K562 (cell line): ENCODE data around the gene ELMO1. TPM values are rescaled to one million over a fixed set of nuclear protein-coding genes. Genes with fewer than 3 reads are reported as not detected.

Source experiments
- ATAC-seq: fragments of 200-7000 bp; cut with Tn5 transposase; 3 replicates; pipeline ENCODE4 v1.9.1; 2020; ENCODE audit warnings: moderate library complexity
- BruUV-seq: library from RNA; stranded (reverse); fragments of 400-500 nt; replicated peaks from 2 replicates; lab custom pipeline; 2021; lab: Mats Ljungman, UMichigan
- CTCF ChIA-PET: fragments of 300-600 bp; formaldehyde crosslinking; extraction: SDS; loops from one replicate; lab custom pipeline; 2021; ENCODE audit warnings: low intra/inter-chr PET ratio; lab: Yijun Ruan, JAX
- POLR2A ChIA-PET: fragments of 300-600, 350-650 bp; sonication (Branson Sonifier 250); formaldehyde crosslinking; extraction: SDS; loops from one replicate; lab custom pipeline; 2021; ENCODE audit warnings: antibody characterized with exemption, inconsistent platforms; lab: Yijun Ruan, JAX
- DNase-seq, 4 experiments: peaks; one replicate each; pipeline versions ENCODE4 v3.0.0 to v3.0.0-alpha.2; 2011 to 2018; ENCODE audit warnings: low spot score in 3 of 4, mixed read lengths in 3 of 4; ENCODE audit errors: extremely low read depth in 1 of 4
- FAIRE-seq: peaks from 2 replicates; lab custom pipeline; 2011; peaks lifted over from hg19 to GRCh38; lab: Jason Lieb, UNC
- H2AFZ ChIP-seq: 2 replicates; pipeline ENCODE4 v1.6.0; 2011; ENCODE audit warnings: low read depth, low read length, control low read depth, inconsistent platforms
- H3K27ac ChIP-seq: fragments of 200-600 bp; 3 replicates; pipeline ENCODE4 v1.8.0; 2011; ENCODE audit warnings: low read depth, mild to moderate bottlenecking, control low read depth, inconsistent platforms, low read length, moderate library complexity, mixed read lengths; ENCODE audit errors: extremely low read depth
- H3K27me3 ChIP-seq, 2 experiments: fragments of 300-600 bp in 1 of 2; 2 replicates in 1 of 2; 3 replicates in 1 of 2; pipeline versions ENCODE4 v1.6.0 to v1.8.0; 2011; ENCODE audit warnings: inconsistent platforms in 2 of 2, low read length in 2 of 2, mild to moderate bottlenecking in 1 of 2, mixed read lengths in 1 of 2, moderate library complexity in 1 of 2; ENCODE audit not compliant: control insufficient read depth in 2 of 2, insufficient read depth in 2 of 2
- H3K36me3 ChIP-seq: fragments of 300-600 bp; 3 replicates; pipeline ENCODE4 v1.8.0; 2011; ENCODE audit warnings: mild to moderate bottlenecking, low read length, inconsistent platforms; ENCODE audit not compliant: control insufficient read depth, insufficient read depth
- H3K4me1 ChIP-seq, 2 experiments: fragments of 200-600 bp in 1 of 2; replicated peaks in 1 of 2; 2 replicates in 1 of 2; 3 replicates in 1 of 2; pipeline versions ENCODE4 v1.5.1 to v1.8.0; 2011; ENCODE audit warnings: inconsistent platforms in 2 of 2, low read length in 2 of 2, mild to moderate bottlenecking in 1 of 2, mixed read lengths in 1 of 2, moderate library complexity in 1 of 2; ENCODE audit not compliant: control insufficient read depth in 2 of 2, insufficient read depth in 2 of 2
- H3K4me2 ChIP-seq: 2 replicates; pipeline ENCODE4 v1.6.1; 2011; ENCODE audit warnings: low read length, control low read depth, inconsistent platforms, mixed read lengths; ENCODE audit not compliant: insufficient read depth
- H3K4me3 ChIP-seq: fragments of 200-600 bp; sonication (generic), shearing (Covaris generic); 2 replicates; pipeline ENCODE4 v1.5.1; 2016; ENCODE audit warnings: control low read depth, inconsistent platforms
- H3K79me2 ChIP-seq: fragments of 200-600 bp; 3 replicates; pipeline ENCODE4 v1.8.0; 2011; ENCODE audit warnings: low read length, inconsistent platforms; ENCODE audit not compliant: control insufficient read depth, insufficient read depth
- H3K9ac ChIP-seq, 2 experiments: 2 replicates each; pipeline versions ENCODE4 v1.6.0 to v1.6.1; 2011; ENCODE audit warnings: low read depth in 2 of 2, low read length in 2 of 2, control low read depth in 1 of 2, inconsistent platforms in 1 of 2, mild to moderate bottlenecking in 1 of 2, mixed read lengths in 1 of 2; ENCODE audit not compliant: insufficient read depth in 1 of 2
- H3K9me1 ChIP-seq: one replicate; pipeline ENCODE4 v1.6.0; 2011; ENCODE audit warnings: inconsistent platforms, mild to moderate bottlenecking, low read length, moderate library complexity; ENCODE audit not compliant: control insufficient read depth, insufficient read depth
- H3K9me3 ChIP-seq: replicated peaks from 2 replicates; pipeline ENCODE4 v1.5.1; 2011; ENCODE audit warnings: low read depth, low read length, inconsistent platforms; ENCODE audit not compliant: control insufficient read depth, insufficient read depth
- H4K20me1 ChIP-seq: replicated peaks from 2 replicates; pipeline ENCODE4 v1.6.1; 2011; ENCODE audit warnings: low read length, inconsistent platforms, mixed read lengths; ENCODE audit not compliant: control insufficient read depth, insufficient read depth
- DNMT1 ChIP-seq: fragments of 450-650 bp; IDR thresholded peaks from 2 replicates; pipeline ENCODE4 v1.6.1; 2016; ENCODE audit warnings: antibody characterized with exemption, mild to moderate bottlenecking
- ETV5 ChIP-seq: sonication (generic); formaldehyde crosslinking; IDR thresholded peaks from 2 replicates; pipeline ENCODE4 v1.4.0; 2020; ENCODE audit warnings: low read depth, mild to moderate bottlenecking, missing genetic modification reagents
- HIVEP1 ChIP-seq: fragments of 250-450 bp; sonication (Bioruptor Pico); IDR thresholded peaks from 2 replicates; pipeline ENCODE4 v1.4.0; 2020; ENCODE audit warnings: mild to moderate bottlenecking
- NEUROD1 ChIP-seq: fragments of 150-350 bp; IDR thresholded peaks from 2 replicates; pipeline ENCODE4 v1.6.1; 2014; ENCODE audit warnings: borderline replicate concordance, low read length, low read depth; ENCODE audit not compliant: partially characterized antibody
- PHB ChIP-seq: fragments of 250-450 bp; sonication (Bioruptor Pico); IDR thresholded peaks from 2 replicates; pipeline ENCODE4 v1.5.0; 2021
- SIRT6 ChIP-seq: IDR thresholded peaks from one replicate; pipeline ENCODE4 v1.6.1; 2012; ENCODE audit warnings: low read depth, mild to moderate bottlenecking, control low read depth, inconsistent platforms, low read length, moderate library complexity
- SMAD4 ChIP-seq: fragments of 250-450 bp; sonication (Bioruptor Pico); conservative IDR thresholded peaks from 2 replicates; pipeline ENCODE4 v1.8.0; 2021; ENCODE audit warnings: inconsistent platforms, mild to moderate bottlenecking, moderate library complexity
- SP2 ChIP-seq: IDR thresholded peaks from 2 replicates; pipeline ENCODE4 v1.6.1; 2011; ENCODE audit warnings: mild to moderate bottlenecking, low read depth, low read length, moderate library complexity; ENCODE audit not compliant: poor library complexity, severe bottlenecking; ENCODE audit errors: extremely low read depth
- SRSF9 ChIP-seq: fragments of 200-400 bp; formaldehyde crosslinking; IDR thresholded peaks from 2 replicates; pipeline ENCODE4 v1.6.1; 2017; ENCODE audit warnings: low read depth, low read length, borderline replicate concordance
- TAL1 ChIP-seq: fragments of 450-650 bp; IDR thresholded peaks from 2 replicates; pipeline ENCODE4 v1.6.1; 2016; ENCODE audit warnings: mild to moderate bottlenecking
- ZNF263 ChIP-seq: sonication (generic); formaldehyde crosslinking; IDR thresholded peaks from 2 replicates; pipeline ENCODE4 v1.8.0; 2022; ENCODE audit warnings: mild to moderate bottlenecking, missing genetic modification reagents, borderline replicate concordance
- WGBS: fragments of 100-300 bp; shearing (Covaris generic); methylation state at CpG from one replicate; pipeline ENCODE4 v1.1.6; 2016; ENCODE audit warnings: low coverage, mixed read lengths; ENCODE audit not compliant: insufficient coverage; ENCODE audit errors: missing lambda C conversion rate; 5-methylcytosine and 5-hydroxymethylcytosine counted together
- in situ Hi-C: fragments of 300-500 bp; cut with MboI; formaldehyde crosslinking; loops from 4 replicates; pipeline ENCODE4 v1.15.0; 2018; ENCODE audit warnings: inconsistent platforms, mixed read lengths
- intact Hi-C: fragments of 100-400 bp; cut with micrococcal nuclease; formaldehyde crosslinking; loops from 2 replicates; pipeline ENCODE4 v1.14.2; 2022
- polyA plus RNA-seq, 8 experiments: library from polyadenylated mRNA; depleted of rRNA in 4 of 8; stranded (reverse) in 5 of 8; unstranded in 3 of 8; fragments of >200 nt; fragmentation: Nextera tagmentation in 2 of 8; fragmentation: Illumina TruSeq in 1 of 8; extraction: Ambion mirVana in 2 of 8; extraction: Trizol in 1 of 8; gene quantifications; 2 replicates each; pipeline versions ENCODE4 v1.2.1 to v1.2.3, GENCODE V29; 2011 to 2014; ENCODE audit warnings: inconsistent platforms in 1 of 8, missing spikeins in 1 of 8
- total RNA-seq, 7 experiments: library from RNA; depleted of rRNA in 6 of 7; stranded (reverse); fragments of >200 nt in 6 of 7; fragmentation: Illumina TruSeq in 2 of 7; extraction: Trizol in 2 of 7; gene quantifications; 2 replicates each; pipeline versions ENCODE4 v1.2.1 to v1.2.3, GENCODE V29; 2011 to 2021; ENCODE audit warnings: low replicate concordance in 1 of 7

ELMO1 gene
- total and polyA plus RNA-seq, 9 of the 15 experiments (the other 6 are each of a cell fraction or from before 2014, with no cell fraction given): 0.36 to 7.2 (median 3.6) TPM

DNA sequence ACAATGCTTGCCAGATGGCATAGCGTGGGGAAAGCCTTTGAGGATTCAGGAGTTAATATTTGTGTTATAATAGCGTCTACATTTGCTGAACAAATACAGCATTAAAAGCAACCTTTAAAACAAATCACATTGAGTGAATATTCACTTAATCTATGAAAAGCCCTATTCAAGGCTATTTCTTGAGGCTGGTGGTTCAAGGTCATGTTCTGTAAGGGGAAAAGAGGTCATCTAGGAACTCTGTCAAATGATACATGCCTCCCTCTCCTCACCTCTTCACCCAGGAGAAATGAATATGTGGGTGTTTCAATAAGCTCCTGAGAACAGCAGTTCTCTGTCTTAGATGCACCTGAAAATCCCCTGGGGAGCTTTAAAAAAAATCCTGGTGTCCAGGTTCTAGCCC is 303.0 kb downstream of the ELMO1 start:
- Histone ChIP-seq H3K4me3 (no peak overlapping the region), H2AFZ (no peak overlapping the region), H4K20me1 (no peaks in the 10 kb centered on the region), H3K9me1 (no peaks in the 10 kb centered on the region), H3K27me3 (no peaks in the 10 kb centered on the region), H3K27ac (no peak overlapping the region), H3K4me2 (no peak overlapping the region), H3K9me3 (no peaks in the 10 kb centered on the region), H3K79me2 (no peaks in the 10 kb centered on the region), H3K9ac (no peak overlapping the region), H3K36me3 (no peaks in the 10 kb centered on the region), H3K4me1 (no peaks in the 10 kb centered on the region)
- intact Hi-C loops: no loop called here
- ChIA-PET POLR2A (no interaction called here), CTCF (no interaction called here)
- in situ Hi-C loops: no loop called here
- no peak for DNase-seq
- BruUV-seq: no TSS peak
- no peak for ATAC-seq
- FAIRE-seq: no peak
- TF ChIP-seq ZNF263 (no peak), SRSF9 (no peak)
- WGBS: 4% methylated on average over 2 of the region's 2 CpGs

DNA sequence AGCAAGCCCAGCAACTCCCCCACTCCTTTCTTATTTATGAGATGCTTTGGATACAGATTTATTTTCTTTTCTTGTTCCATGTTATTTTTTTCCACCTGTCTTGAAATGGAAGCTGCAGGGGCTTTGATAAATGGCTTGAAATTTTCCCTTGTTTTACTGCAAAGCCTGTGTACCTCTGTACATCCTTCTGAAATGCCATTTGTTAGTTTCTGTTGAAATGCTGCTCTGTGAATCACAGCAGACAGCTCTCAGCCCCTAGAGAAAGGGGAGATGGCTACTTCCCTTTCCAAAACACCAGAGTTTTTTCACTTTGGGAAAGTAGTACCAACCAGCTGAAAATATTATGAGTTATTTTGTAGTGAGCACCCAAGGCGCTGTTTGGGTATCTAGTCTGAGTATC is 304.2 kb downstream of the ELMO1 start:
- Histone ChIP-seq H3K9ac (no peak overlapping the region), H4K20me1 (no peaks in the 10 kb centered on the region), H3K36me3 (no peaks in the 10 kb centered on the region), H3K9me3 (no peaks in the 10 kb centered on the region), H3K79me2 (no peaks in the 10 kb centered on the region), H3K4me3 (no peak overlapping the region), H3K4me2 (no peak overlapping the region), H2AFZ (no peak overlapping the region), H3K27ac (no peak overlapping the region), H3K9me1 (no peaks in the 10 kb centered on the region), H3K27me3 (no peaks in the 10 kb centered on the region), H3K4me1 (no peaks in the 10 kb centered on the region)
- intact Hi-C loops: no loop called here
- no peak for DNase-seq
- 0% methylated on average over 1 of the region's 1 CpG for WGBS
- CTCF ChIA-PET: no interaction called here
- POLR2A ChIA-PET: no interaction called here
- TF ChIP-seq HIVEP1 (CRISPR knock-in tag) (no peak), TAL1 (no peak), SMAD4 (CRISPR knock-in tag) (no peak), SIRT6 (no peak), NEUROD1 (no peak), PHB (no peak), ETV5 (CRISPR knock-in tag) (no peak), DNMT1 (no peak), SP2 (no peak)
- FAIRE-seq: no peak
- in situ Hi-C loops: no loop called here
- no TSS peak for BruUV-seq
- ATAC-seq: no peak
